T47D (cell line): ENCODE data around the gene ANGPTL4.
"Not testable (repeated sequence)": the region's sequence is repeated elsewhere in the genome, so short reads cannot be mapped to it uniquely, and the experiment has no call there.

Source experiments
- DNase-seq, 2 experiments: peaks; one replicate each; pipeline versions ENCODE4 v3.0.0 to v3.0.0-alpha.2; 2011 to 2012; ENCODE audit warnings: low read depth in 1 of 2, low spot score in 1 of 2
- JUND ChIP-seq: IDR thresholded peaks from 2 replicates; pipeline ENCODE4 v1.6.1; 2012; ENCODE audit warnings: low read depth
- in situ Hi-C: cut with HindIII; loops from 2 replicates; pipeline ENCODE4 v1.10.0; 2016; ENCODE audit warnings: low sequenced_read_pairs, low pct_unique_long_range_greater_than_20kb

ANGPTL4 gene

DNA sequence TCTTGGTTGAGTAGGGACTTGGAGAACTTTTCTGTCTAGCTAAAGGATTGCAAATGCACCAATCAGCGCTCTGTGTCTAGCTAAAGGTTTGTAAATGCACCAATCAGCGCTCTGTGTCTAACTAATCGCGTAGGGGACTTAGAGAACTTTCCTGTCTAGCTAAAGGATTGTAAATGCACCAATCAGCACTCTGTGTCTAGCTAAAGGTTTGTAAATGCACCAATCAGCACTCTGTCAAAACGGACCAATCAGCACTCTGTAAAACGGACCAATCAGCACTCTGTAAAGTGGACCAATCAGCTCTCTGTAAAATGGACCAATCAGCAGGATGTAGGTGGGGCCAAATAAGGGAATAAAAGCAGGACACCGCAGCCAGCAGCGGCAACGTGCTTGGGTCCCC, 22.5 kb downstream of the ANGPTL4 start:
- DNase-seq, in situ Hi-C loops: not testable (repeated sequence)

DNA sequence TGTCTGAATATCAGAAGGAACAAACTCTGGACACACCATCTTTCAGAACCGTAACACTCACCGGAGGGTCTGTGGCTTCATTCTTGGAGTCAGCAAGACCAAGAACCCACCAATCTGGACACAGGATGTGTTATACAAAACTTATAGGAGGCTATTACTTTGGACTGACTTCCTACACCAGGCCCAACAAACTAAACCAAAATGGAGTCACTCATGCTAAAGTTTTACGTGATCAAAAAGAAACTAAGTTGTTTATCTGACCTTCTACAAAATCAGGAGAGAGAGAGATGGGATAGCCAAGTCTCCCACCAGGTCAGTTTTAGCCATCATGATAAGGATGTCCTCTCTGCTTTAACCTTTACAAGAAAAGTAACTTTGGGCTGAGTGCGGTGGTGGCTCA, 23.0 kb downstream of the ANGPTL4 start:
- DNase-seq, result no peak
- in situ Hi-C loops, result no loop called here
- no peak for TF ChIP-seq JUND

DNA sequence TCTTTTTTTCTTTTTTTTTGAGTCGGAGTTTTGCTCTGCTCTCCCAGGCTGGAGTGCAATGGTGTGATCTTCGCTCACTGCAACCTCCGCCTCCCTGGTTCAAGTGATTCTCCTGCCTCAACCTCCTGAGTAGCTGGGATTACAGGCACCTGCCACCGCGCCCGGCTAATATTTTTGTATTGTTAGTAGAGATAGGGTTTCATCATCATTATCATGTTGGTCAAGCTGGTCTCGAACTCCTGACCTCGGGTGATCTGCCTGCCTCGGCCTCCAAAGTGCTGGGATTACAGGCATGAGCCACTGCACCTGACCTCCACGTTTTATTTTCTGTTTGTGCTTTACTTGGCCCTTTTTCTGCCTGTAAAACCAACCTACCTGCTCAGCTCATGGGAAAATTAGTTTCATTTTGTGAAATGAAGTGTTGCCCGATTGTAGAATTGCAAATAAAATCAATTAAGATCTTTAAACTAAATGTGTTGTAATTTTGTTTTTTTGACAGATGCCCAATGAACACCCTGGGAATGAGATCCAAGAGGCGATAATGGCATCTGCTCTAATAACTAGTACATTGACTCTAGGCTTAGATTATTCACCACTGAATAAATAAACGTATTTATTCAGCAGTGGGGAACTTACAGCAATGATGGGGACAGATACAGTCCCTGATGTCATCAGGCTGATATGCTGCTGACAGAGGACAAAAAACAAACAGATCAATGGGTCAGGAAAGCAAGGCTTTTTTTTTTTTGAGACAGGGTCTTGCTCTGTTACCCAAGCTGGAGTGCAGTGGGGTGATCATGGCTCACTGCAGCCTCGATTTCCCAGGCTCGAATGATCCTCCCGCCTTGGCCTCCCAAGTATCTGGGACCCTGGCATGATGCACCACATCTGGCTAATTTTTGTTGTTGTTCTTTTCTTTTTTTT, 24.0 kb downstream of the ANGPTL4 start:
- in situ Hi-C loops, result no loop called here
- DNase-seq, result peak in 1 of 2 experiments; percentile 65

DNA sequence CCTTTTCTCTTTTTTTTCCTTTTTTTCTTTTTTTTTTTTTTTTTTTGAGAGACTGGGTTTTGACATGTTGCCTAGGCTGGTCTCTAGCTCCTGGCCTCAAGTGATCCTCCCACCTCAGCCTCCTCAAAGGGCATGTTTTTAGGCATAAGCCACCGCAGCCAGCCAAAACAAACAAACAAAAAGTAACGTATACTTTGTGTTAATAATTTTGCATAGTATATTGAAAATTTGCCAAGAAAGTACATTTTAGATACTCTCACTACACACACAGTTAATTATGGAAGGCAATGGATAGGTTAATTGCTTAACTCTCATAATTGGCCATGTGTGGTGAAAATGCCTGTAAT, 24.6 kb downstream of the ANGPTL4 start:
- DNase-seq, result no peak
- in situ Hi-C loops, result no loop called here
- TF ChIP-seq JUND, result no peak

More for the DNA sequence above, 24.0 kb downstream of the ANGPTL4 start:
- TF ChIP-seq JUND, result 0 out of 2 replicates have a peak, but pooled peaks have one; percentile 9

DNA sequence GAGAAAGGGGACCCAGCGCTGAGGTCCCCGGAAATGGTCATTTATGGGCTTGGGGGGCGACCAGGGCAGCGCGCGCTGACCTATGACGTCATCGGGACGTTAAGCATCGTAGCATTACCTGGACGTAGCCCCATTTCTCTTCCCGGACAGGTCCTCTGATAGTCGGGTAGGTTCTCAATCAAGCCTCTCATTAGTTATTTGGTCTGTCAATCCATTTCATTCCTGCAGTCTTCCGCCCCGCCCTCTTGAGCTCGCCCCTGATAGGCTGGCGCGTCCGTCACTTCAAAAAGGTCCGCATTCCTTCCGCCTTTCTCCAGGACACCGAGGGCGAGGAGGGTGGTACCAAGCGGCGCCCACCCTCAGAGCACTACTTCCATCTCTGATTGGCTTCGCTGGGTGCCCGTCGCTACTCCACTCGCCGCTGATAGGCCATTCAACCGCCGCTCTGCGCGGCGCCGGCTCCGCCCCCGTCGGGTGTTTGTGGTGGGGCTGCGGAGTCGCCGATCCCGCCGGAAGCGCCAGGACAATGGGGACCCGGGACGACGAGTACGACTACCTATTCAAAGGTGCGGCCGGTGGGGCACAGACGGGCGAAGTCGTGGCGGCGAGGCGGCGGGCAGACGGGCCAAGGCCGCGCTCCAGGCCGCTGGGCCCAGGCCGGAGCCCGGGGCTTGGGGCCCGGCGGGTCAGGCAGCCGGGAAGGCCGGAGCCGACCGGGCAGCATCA, 26.1 kb downstream of the ANGPTL4 start, which contains the start of gene RAB11B:
Gene RAB11B, plus strand, starts transcription at position 470 of the 726 bp plus-strand sequence. Its CDS starts 57 bp downstream, at position 527.
- TF ChIP-seq JUND, result no peak
- peak; percentile 91 to 99 for DNase-seq
- in situ Hi-C loops, result no loop called here

DNA sequence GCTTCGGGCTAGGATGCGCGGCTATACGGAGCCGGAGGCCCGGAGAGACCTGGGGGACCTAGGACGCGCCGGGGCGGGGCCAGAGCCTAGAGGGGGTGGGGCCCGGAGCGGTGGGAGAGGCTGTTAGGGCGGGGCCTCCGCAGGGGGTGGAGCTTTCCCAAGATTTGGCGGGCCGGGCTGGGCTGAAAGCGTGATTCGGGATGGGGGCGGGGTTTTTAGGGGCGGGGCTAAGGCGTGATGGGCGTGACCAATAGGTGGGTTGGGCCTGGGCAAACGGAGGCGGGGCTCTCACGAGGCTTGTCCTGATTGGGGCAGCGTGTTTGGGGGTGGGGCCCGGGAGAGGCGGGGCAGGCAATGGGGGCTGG, 26.6 kb downstream of the ANGPTL4 start:
- TF ChIP-seq JUND, result no peak
- peak; percentile 66 to 95 for DNase-seq
- in situ Hi-C loops, result no loop called here

DNA sequence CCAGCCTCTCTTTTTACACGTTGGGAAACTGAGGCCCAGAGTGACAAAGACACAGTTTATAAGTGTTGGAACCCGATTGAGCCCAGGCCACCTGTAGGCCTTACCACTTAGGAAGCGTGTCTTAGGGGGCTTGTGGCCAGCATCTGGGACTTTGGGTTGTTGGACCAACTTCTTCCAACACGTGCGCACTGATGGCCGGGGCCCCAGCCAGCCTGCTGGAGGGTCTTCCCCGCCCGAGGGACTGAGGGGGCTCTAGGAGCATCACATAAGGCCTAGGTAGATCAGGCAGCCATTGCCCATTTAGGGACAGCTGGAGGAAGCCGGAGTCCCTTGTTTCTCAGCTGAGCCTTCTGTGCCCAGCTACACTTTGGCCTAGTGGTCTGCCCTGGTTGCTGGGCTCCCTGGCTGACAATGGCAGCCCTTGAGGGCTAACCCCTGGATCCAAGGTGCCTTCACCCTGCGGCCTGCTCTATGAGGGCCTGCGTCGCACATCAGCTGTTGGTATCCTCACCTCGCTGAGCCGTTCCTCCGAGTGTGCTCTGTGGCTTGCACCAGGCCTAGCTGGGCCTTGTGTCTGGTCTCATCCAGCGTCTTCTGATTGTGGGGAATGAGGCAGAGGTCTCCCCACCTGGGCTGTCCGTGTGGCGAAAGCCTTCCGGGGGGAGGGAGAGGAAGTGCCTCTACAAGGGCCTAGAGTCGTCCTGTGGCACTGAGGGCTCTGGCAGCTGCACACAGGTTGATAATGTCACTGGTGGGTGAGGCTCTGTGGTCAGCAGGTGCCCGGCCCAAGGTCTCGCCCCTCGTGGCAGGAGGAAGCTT, 27.5 kb downstream of the ANGPTL4 start:
- DNase-seq, result no peak
- no peak for TF ChIP-seq JUND
- in situ Hi-C loops, result no loop called here

DNA sequence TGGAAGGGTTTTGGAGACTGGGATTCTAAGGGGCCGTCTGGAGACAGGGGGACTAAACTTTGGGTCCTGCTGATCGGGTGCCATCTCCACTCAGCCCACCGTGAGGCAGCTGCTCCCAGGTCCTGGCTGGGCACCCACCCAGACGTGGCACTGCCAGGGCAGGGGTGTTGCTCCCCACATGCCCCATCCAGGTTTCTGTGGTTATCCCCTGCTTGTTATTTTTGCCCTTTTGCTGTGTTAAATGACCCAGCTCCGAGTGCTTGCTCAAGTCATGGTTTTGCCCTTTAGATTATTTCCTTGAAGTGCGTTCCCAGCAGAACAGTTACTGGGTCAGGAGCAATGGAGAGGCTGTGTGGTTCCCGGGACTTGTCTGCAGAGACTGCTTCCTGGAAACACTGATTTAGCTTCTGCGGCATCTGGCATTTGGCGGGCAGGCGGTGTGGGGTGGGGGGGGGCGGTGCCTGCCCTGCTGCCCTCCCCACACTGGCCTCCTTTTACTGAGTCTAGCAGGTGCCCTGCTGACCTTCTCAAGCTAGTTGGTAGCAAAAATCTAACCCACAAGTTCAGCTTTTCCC, 28.1 kb downstream of the ANGPTL4 start:
- DNase-seq, result no peak
- in situ Hi-C loops, result no loop called here
- TF ChIP-seq JUND, result no peak

DNA sequence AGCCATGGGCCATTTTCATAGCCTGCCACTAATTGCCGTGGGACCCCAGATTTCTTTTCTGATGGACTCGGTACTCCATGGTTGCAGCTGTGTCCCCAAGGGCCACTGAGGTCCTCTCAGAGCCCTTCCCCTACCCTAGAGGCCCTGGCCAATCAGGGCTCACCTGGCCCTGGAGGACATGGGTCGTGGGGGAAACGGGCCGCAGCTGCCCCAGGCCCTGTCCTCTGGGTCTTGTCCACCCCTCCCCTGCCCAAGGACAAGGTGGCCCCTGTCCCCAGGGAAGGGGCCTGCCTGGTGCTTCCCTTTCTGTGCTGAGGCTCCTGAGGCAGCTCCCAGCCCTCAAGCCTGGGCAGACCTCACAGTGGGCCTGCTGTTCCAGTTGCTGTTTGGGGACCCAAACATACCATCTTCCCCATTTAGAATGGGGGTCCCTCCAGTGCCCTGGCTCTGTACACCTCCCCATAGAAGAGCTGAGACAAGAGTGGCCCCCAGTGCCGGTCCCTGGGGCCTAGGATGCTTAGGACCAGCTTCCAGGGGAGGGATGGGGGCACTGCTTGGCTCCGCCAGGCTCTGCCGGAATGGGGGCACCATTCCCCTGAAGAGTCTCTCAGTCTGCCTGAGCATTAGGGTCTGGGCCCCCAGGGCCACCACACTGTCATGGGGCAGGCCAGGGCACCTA, 29.4 kb downstream of the ANGPTL4 start:
- DNase-seq, result no peak
- in situ Hi-C loops, result no loop called here
- TF ChIP-seq JUND, result no peak

DNA sequence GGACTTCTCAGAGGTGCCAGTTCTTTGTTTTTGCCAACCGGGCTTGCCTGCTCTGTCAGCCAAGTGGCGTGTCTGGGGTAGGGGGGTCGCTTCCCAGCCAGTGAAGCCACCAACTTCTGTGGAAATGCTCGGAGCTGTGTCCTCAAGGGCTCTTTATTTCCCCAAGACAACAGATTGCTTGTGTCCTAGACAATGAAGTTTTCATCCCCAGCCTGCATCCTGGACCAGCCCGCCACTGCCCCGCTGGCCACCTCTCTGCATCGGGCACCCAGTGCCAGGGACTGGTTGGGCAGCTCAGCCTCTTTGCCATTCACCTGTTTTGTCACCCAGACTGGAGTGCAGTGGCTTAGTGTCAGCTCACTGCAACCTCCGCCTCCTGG, 29.9 kb downstream of the ANGPTL4 start:
- DNase-seq, result no peak
- in situ Hi-C loops, result no loop called here
- TF ChIP-seq JUND, result no peak

DNA sequence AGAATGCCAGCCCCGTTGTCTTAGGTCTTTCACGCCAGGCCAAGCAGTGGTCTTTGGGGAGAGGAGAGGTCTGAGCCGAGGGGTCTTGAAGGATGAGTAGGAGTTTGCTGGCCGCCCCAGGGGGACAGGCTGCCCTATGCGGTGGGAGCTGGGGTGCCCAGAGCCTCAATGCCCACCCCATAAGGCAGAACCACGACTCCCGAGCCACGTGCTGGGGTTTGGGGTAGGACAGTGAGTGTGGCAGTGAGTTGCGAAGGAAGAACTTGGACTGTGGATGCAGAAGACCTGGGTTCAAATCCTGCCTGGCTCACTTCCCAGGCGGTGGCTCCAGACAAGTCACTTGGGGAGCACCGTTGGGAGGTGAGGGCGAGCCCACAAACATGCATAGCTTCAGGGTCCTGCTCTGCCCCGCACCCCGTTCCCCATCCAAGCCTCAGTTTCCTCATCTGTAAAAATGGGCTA, 31.7 kb downstream of the ANGPTL4 start:
- TF ChIP-seq JUND, result no peak
- in situ Hi-C loops, result no loop called here

DNA sequence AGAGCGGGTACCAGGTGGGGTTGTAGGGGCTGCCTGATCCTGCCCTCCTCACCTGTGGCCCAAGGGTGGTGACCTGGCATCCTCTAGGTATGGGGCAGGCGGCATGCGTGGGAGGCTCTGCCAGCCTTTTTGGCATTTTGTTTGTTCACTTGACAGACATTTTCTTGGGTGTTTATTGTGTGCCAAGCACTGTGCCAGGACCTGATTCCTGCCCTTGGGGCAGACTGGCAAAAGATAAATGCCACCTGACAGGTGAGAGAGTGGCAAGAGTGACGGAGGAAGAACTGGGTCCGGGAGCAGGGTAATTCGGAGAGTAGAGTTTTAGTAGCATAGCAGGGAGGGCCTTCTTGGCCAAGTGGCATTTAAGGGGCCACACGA, 32.2 kb downstream of the ANGPTL4 start:
- TF ChIP-seq JUND, result no peak
- peak in 1 of 2 experiments; percentile 93 for DNase-seq
- in situ Hi-C loops, result no loop called here

More for the DNA sequence above, 31.7 kb downstream of the ANGPTL4 start:
- DNase-seq, result no peak
